ENCODE data around the gene MSANTD7. TPM values are rescaled to one million over a fixed set of nuclear protein-coding genes. Genes with fewer than 3 reads are reported as not detected.

The MSANTD7 gene
- total and polyA plus RNA-seq, 2 of the 13 experiments (the other 11 are each of a cell fraction or from before 2014, with no cell fraction given) = 3.7 to 16.7 TPM

DNA sequence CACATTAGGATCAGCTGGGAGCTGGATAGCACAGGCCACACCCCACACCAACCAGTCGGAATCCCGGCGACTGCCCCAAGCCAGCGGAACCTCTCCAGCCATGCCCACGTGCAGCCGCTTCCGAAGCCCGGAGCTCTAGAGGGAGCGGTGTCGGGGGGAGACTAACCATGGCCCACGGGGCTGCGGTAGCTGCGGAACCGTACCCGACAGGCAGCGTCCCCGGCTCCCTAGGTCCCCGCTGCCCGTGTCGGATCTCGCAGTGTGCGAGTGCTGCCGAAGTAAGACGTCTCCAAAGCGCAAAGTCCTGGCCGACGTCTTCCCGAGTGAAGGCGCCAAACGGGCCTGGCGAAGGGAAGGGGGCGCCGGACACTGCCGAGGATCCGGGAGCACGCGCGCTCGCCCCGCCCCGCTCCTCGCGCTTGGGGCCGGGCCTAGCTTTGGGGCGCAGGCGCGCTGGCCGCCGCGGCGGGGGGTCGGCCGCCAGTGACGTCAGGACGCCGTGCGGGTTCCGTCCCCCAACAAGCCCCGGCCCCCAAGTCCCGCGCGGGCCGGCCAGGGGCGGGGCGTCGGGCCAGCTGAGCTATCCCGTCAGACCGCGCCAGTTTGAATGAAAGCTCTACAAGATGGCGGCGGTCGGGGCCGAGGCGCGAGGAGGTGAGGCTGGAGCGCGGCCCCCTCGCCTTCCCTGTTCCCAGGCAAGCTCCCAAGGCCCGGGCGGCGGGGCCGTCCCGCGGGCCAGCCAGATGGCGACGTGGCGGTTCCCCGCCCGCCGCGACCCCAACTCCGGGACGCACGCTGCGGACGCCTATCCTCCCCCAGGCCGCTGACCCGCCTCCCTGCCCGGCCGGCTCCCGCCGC, 40.4 kb downstream of the MSANTD7 start, which contains the start of gene SUV39H2 (continued):
- TF ChIP-seq, protein P1, sequence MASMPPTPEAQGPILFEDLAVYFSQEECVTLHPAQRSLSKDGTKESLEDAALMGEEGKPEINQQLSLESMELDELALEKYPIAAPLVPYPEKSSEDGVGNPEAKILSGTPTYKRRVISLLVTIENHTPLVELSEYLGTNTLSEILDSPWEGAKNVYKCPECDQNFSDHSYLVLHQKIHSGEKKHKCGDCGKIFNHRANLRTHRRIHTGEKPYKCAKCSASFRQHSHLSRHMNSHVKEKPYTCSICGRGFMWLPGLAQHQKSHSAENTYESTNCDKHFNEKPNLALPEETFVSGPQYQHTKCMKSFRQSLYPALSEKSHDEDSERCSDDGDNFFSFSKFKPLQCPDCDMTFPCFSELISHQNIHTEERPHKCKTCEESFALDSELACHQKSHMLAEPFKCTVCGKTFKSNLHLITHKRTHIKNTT (CRISPR knock-in tag; IDR thresholded peaks at IDR 0.05) = no peak
- 0 out of 2 replicates have a peak, but pooled peaks have one; percentile 29 for TF ChIP-seq ZBTB42 (CRISPR knock-in tag; IDR thresholded peaks at IDR 0.05)
- TF ChIP-seq, protein P2, sequence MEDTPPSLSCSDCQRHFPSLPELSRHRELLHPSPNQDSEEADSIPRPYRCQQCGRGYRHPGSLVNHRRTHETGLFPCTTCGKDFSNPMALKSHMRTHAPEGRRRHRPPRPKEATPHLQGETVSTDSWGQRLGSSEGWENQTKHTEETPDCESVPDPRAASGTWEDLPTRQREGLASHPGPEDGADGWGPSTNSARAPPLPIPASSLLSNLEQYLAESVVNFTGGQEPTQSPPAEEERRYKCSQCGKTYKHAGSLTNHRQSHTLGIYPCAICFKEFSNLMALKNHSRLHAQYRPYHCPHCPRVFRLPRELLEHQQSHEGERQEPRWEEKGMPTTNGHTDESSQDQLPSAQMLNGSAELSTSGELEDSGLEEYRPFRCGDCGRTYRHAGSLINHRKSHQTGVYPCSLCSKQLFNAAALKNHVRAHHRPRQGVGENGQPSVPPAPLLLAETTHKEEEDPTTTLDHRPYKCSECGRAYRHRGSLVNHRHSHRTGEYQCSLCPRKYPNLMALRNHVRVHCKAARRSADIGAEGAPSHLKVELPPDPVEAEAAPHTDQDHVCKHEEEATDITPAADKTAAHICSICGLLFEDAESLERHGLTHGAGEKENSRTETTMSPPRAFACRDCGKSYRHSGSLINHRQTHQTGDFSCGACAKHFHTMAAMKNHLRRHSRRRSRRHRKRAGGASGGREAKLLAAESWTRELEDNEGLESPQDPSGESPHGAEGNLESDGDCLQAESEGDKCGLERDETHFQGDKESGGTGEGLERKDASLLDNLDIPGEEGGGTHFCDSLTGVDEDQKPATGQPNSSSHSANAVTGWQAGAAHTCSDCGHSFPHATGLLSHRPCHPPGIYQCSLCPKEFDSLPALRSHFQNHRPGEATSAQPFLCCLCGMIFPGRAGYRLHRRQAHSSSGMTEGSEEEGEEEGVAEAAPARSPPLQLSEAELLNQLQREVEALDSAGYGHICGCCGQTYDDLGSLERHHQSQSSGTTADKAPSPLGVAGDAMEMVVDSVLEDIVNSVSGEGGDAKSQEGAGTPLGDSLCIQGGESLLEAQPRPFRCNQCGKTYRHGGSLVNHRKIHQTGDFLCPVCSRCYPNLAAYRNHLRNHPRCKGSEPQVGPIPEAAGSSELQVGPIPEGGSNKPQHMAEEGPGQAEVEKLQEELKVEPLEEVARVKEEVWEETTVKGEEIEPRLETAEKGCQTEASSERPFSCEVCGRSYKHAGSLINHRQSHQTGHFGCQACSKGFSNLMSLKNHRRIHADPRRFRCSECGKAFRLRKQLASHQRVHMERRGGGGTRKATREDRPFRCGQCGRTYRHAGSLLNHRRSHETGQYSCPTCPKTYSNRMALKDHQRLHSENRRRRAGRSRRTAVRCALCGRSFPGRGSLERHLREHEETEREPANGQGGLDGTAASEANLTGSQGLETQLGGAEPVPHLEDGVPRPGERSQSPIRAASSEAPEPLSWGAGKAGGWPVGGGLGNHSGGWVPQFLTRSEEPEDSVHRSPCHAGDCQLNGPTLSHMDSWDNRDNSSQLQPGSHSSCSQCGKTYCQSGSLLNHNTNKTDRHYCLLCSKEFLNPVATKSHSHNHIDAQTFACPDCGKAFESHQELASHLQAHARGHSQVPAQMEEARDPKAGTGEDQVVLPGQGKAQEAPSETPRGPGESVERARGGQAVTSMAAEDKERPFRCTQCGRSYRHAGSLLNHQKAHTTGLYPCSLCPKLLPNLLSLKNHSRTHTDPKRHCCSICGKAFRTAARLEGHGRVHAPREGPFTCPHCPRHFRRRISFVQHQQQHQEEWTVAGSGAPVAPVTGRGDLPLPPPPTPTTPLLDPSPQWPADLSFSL (CRISPR knock-in tag; IDR thresholded peaks at IDR 0.05) = no peak
- TF ChIP-seq ZNF546 (CRISPR knock-in tag; conservative IDR thresholded peaks at IDR 0.05) = no peak; the same call in 1 of the 2 replicates
- TF ChIP-seq EEA1 (CRISPR knock-in tag; IDR thresholded peaks at IDR 0.05; ENCODE audit: borderline replicate concordance) = 0 out of 2 replicates have a peak, but pooled peaks have one; percentile 12
- no peak for TF ChIP-seq SMAD1 (CRISPR knock-in tag; IDR thresholded peaks at IDR 0.05; ENCODE audit: borderline replicate concordance, low read depth)
- TF ChIP-seq ATF5 (CRISPR knock-in tag; IDR thresholded peaks at IDR 0.05; ENCODE audit: low read depth) = no peak
- no peak for TF ChIP-seq ZNF337 (CRISPR knock-in tag; IDR thresholded peaks at IDR 0.05; ENCODE audit: borderline replicate concordance, low read depth)
- TF ChIP-seq SCMH1 (CRISPR knock-in tag; IDR thresholded peaks at IDR 0.05; ENCODE audit: borderline replicate concordance) = no peak
- no peak for TF ChIP-seq ZNF124 (CRISPR knock-in tag; IDR thresholded peaks at IDR 0.05)
- peak; percentile 92 for TF ChIP-seq RBFOX2 (IDR thresholded peaks at IDR 0.05; ENCODE audit: low read depth, low read length)
- 0 out of 2 replicates have a peak, but pooled peaks have one; percentile 22 for TF ChIP-seq WIZ (CRISPR knock-in tag; IDR thresholded peaks at IDR 0.05)
- TF ChIP-seq NR2F2 (IDR thresholded peaks at IDR 0.05; ENCODE audit: borderline replicate concordance, low read depth) = no peak
- TF ChIP-seq, protein P3, sequence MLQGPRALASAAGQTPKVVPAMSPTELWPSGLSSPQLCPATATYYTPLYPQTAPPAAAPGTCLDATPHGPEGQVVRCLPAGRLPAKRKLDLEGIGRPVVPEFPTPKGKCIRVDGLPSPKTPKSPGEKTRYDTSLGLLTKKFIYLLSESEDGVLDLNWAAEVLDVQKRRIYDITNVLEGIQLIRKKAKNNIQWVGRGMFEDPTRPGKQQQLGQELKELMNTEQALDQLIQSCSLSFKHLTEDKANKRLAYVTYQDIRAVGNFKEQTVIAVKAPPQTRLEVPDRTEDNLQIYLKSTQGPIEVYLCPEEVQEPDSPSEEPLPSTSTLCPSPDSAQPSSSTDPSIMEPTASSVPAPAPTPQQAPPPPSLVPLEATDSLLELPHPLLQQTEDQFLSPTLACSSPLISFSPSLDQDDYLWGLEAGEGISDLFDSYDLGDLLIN (CRISPR knock-in tag; IDR thresholded peaks at IDR 0.05; ENCODE audit: borderline replicate concordance) = peak; percentile 66; the same call in 1 of the 2 replicates
- TF ChIP-seq ZSCAN5A (CRISPR knock-in tag; IDR thresholded peaks at IDR 0.05; ENCODE audit: borderline replicate concordance) = peak; percentile 63; the same call in 1 of the 2 replicates
- no peak for TF ChIP-seq ATF1 (CRISPR knock-in tag; IDR thresholded peaks at IDR 0.05)
- 0 out of 2 replicates have a peak, but pooled peaks have one; percentile 25 for TF ChIP-seq NKX3-1 (CRISPR knock-in tag; IDR thresholded peaks at IDR 0.05)
